Ishikawa (cell line): ENCODE measurements around the gene APBA2.

Source experiments
- CEBPB ChIP-seq: IDR thresholded peaks from 2 replicates; pipeline ENCODE4 v1.6.1; 2012
- CREB1 ChIP-seq: IDR thresholded peaks from 2 replicates; pipeline ENCODE4 v1.6.1; 2012; ENCODE audit warnings: low read depth
- EGR1 ChIP-seq: IDR thresholded peaks from 2 replicates; pipeline ENCODE4 v1.6.1; 2012
- EP300 ChIP-seq: IDR thresholded peaks from 2 replicates; pipeline ENCODE4 v1.6.1; 2012; ENCODE audit warnings: borderline replicate concordance
- FOXM1 ChIP-seq: IDR thresholded peaks from 2 replicates; pipeline ENCODE4 v1.6.1; 2012; ENCODE audit warnings: low read depth, borderline replicate concordance
- MAX ChIP-seq: IDR thresholded peaks from 2 replicates; pipeline ENCODE4 v1.6.1; 2012
- NFIC ChIP-seq: IDR thresholded peaks from 2 replicates; pipeline ENCODE4 v1.6.1; 2012
- RAD21 ChIP-seq: IDR thresholded peaks from 2 replicates; pipeline ENCODE4 v1.6.1; 2012; ENCODE audit warnings: low read depth
- REST ChIP-seq: IDR thresholded peaks from 2 replicates; pipeline ENCODE4 v1.6.1; 2012; ENCODE audit warnings: low read depth, mild to moderate bottlenecking
- TAF1 ChIP-seq: IDR thresholded peaks from 2 replicates; pipeline ENCODE4 v1.6.1; 2012; ENCODE audit warnings: low read depth, mild to moderate bottlenecking
- TCF12 ChIP-seq: IDR thresholded peaks from 2 replicates; pipeline ENCODE4 v1.6.1; 2012; ENCODE audit warnings: low read depth
- TEAD4 ChIP-seq: IDR thresholded peaks from 2 replicates; pipeline ENCODE4 v1.6.1; 2012
- YY1 ChIP-seq: IDR thresholded peaks from 2 replicates; pipeline ENCODE4 v1.6.1; 2012; ENCODE audit warnings: low read depth
- ZBTB7A ChIP-seq: IDR thresholded peaks from 2 replicates; pipeline ENCODE4 v1.6.1; 2012; ENCODE audit warnings: low read depth
- TF ChIP-seq, protein P1 (sequence below): IDR thresholded peaks from 2 replicates; pipeline ENCODE4 v1.6.1; 2012

APBA2 gene

GRCh38 chr15:28903555-28903954 lies 17.8 kb downstream of the APBA2 start:
- TF ChIP-seq CREB1 = no peak
- no peak for TF ChIP-seq TEAD4
- TF ChIP-seq NFIC = no peak
- TF ChIP-seq ZBTB7A = no peak
- TF ChIP-seq EP300 = no peak
- TF ChIP-seq YY1 = no peak

GRCh38 chr15:28904003-28904402 lies 18.2 kb downstream of the APBA2 start:
- TF ChIP-seq NFIC (no peak), RAD21 (no peak), TCF12 (no peak), CEBPB (no peak), EGR1 (no peak), EP300 (no peak), REST (no peak), YY1 (no peak), TAF1 (no peak), MAX (no peak), ZBTB7A (no peak)
- TF ChIP-seq, protein P1, sequence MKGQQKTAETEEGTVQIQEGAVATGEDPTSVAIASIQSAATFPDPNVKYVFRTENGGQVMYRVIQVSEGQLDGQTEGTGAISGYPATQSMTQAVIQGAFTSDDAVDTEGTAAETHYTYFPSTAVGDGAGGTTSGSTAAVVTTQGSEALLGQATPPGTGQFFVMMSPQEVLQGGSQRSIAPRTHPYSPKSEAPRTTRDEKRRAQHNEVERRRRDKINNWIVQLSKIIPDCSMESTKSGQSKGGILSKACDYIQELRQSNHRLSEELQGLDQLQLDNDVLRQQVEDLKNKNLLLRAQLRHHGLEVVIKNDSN = no peak

DNA sequence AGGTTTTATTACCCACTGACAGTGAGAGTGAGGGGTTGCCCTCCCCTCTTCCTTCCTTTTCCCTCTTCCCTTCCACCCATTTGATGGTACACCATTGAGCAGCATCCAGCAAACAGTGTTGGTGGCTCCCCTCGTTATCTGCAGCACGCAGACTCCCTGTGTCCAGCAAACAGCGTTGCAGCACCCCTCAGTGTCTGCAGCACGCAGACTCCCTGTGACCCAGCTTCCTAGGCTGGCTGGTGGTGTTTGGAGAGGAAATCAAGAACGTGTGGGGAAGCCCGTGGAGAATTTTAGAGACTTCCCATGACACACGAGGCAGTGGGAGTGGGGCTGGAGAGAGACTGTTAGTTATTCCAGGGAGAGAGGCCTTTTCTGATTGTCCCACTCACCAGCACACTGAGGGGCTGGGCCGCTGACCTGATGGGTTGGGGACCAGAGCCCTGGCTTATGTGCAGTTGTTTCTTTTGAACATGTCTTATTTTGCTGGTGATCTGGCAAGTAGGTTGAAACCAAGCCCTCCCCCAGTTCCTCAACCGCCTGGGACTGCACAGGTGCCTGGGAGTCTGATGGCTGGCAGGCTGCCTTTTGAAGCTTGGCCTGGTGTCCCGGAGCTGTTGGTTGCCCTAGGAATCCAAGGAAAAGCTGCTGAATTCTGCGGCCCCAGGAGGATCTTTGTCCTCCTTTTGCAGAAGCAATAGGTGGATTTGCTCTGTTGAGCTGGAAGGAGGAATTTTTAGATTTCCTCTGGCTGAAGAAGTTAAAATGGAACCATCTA lies 19.0 kb downstream of the APBA2 start:
- TF ChIP-seq MAX (no peak), YY1 (no peak), RAD21 (no peak), TCF12 (no peak), NFIC (no peak), REST (no peak)

GRCh38 chr15:28907338-28907960 lies 21.7 kb downstream of the APBA2 start:
- TF ChIP-seq TCF12 (no peak), MAX (no peak), CEBPB (no peak), REST (no peak), NFIC (no peak)
- TF ChIP-seq, protein P1 = no peak

DNA sequence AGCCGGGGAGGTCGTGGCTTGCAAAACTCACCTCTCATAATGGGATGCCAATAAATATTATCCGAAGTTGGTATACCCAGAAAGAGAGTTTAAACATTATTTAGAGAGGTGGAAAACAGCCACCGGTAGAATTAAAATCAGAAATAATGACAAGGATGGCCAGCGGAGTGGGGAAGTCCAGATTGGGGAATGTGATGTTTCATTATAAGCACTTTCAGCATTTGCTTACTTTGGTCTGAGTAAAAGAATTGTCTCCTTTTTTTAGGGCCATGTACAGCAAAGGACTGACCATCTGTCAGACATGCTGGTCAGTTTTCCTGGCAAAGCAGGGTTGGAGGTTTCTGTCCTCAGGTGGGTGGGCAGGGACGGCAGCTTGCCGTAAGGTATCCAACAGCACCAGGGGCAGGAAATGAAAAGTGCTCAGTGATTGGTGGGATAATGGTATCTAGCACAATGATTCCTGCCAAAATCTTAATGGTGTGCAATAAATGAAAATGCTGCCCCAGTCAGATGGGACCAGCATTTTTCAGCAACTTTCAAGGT lies 24.3 kb downstream of the APBA2 start:
- TF ChIP-seq NFIC (no peak), EP300 (no peak), YY1 (no peak), TCF12 (no peak), TAF1 (no peak), TEAD4 (no peak), EGR1 (no peak), REST (no peak), CEBPB (no peak), ZBTB7A (no peak), MAX (no peak), RAD21 (no peak), CREB1 (no peak), FOXM1 (no peak)
- TF ChIP-seq, protein P1 = no peak
